NCI-H2107 (cell line): ENCODE data around the gene KIR2DL3.
"Not testable (repeated sequence)": the region's sequence is repeated elsewhere in the genome, so short reads cannot be mapped to it uniquely, and the experiment has no call there.

Source experiments
- DNase-seq: peaks from one replicate; lab custom pipeline; 2025; lab: John Stamatoyannopoulos, UW

Gene KIR2DL3

DNA sequence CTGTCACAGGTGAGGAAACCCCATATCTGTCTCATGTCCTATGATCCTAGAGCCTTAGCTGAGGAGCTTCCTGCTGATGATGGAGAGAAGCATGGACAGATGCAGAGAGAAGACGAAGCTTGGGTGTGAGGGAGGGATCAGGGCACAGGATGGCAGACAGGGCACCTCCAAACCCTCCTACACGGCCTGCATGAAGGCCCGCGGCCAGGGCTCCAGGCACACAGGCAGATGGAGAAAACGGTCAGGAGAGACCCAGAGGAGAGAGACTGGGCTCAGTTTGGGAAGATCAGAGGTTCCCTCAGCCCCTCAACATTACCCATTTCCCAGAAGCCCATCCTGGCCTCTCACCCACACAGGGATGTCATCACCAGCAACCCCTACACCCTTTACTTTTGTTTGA, 5.8 kb downstream of the KIR2DL3 start:
- DNase-seq: not testable (repeated sequence)

DNA sequence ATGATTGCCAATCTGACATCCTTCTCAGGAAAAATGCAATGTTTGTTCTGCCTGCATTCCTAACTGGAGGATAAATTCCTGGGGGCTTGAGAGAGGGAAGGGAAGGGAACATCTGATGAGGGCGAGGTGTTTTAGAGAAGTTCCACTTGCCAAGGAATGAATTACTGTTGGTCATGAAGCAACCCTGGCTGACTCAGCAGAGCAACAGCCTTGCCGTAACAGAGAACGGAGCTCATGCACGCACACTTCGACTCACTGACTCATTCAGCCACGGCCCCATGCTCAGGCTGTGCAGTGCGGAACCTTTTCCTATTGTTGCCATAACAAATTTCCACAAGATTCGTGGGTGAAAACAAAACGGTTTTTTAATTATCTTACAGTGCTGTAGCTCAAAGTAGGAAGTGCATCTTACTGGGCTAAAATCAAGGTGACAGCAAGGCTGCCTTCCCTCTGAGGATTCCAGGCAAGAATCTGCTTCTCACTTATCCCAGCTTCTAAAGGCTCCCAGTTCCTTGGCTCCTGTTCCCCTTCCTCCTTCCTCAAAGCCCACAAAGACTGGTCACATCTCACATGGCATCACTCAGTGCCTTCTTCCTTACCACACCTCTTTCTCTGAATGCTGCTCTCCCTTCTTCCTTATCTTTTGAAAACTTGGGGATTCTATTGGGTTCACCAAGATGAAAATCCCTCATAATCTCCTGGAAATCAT, 9.5 kb downstream of the KIR2DL3 start:
- DNase-seq: not testable (repeated sequence)

DNA sequence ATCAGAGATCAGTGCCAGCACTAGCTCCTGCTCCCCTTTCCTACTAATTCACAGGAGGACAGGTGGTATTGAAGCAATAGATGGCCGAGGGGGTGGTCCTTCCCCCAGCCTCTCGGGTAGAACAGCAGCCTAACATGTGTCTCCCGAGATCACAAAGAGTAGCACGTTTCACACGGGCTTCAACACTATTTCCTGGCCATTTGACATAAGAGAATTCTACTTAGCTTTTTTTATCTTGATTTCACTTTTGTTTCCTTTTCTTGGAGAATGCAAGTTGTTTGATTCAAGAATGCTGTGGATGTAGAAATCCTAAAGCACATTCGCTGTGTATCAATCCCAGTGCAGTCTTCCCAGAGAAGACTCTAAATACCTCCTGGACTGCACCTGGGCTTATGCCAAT, 12.0 kb downstream of the KIR2DL3 start:
- DNase-seq: not testable (repeated sequence)

DNA sequence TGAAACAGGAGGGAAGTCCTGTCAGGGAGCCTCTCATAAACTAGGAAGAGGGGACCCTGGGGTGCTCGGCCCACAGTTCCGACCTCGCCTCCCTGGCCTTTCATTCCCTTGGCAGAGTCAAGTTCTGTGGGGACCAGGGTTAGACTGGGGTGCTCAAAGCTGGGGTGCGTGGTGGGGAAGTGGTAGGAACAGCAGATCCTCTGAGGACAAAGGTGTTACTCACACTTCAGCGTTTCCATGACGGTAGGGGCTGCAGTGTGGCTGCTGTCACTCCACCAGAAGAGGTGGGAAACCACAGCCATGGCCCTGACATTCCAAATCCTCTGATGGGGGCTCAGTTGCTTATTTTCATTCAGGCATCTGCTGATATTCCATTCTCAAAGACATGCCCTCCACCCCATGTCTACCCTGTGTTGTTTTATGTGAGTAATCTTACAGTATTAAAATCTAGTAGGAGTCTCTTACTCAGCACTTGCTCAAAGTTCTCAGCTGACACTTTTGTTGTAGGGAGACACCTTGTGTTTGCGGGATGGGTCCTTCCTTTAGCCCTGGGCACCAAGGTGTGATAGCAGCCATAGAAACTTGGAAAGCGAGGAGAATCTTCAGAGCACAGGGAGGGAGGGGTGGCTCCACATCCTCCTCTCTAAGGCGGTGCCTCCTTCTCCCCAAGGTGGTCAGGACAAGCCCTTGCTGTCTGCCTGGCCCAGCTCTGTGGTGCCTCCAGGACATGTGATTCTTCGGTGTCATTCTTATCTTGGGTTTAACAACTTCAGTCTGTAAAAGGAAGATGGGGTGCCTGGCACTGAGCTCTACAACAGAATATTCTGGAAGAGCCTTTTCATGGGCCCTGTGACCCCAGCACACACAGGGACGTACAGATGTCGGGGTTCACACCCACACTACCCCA, 18.1 kb downstream of the KIR2DL3 start:
- DNase-seq: not testable (repeated sequence)

DNA sequence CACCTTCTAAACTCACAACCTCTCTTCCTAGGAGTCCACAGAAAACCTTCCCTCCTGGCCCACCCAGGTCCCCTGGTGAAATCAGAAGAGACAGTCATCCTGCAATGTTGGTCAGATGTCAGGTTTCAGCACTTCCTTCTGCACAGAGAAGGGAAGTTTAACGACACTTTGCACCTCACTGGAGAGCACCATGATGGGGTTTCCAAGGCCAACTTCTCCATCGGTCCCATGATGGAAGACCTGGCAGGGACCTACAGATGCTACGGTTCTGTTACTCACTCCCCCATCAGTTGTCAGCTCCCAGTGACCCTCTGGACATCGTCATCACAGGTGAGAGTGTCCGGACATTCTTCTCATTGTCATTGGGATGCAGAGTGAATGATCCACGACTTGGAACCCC, 20.3 kb downstream of the KIR2DL3 start:
- DNase-seq: not testable (repeated sequence)

- DNase-seq: not testable (repeated sequence)
Measured at GRCh38 chr19:54764219-54764618, 25.9 kb downstream of the KIR2DL3 start.

DNA sequence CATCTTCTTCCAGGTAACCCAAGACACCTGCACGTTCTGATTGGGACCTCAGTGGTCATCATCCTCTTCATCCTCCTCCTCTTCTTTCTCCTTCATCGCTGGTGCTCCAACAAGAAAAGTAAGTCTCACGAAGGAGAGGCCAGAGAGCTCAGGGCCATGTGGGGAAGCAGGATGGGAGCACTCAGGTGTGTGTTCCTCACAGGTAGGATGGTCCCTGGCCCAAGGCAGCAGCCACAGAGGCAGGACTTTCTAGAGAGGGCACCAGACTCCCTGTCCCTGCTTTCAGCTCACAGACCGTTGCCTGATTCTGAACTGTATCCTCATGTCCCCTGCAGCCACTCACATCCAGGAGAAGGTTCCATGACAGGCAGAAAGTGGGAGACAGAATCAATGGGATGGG, 28.2 kb downstream of the KIR2DL3 start:
- not testable (repeated sequence) for DNase-seq

GRCh38 chr19:54769646-54770045, 31.3 kb downstream of the KIR2DL3 start, which contains the start of gene KIR2DL1:
Gene KIR2DL1 (plus strand): TSS chr19:54769793. CDS start chr19:54769851, 58 bp downstream.
- DNase-seq: not testable (repeated sequence)

GRCh38 chr19:54770511-54770910, 32.2 kb downstream of the KIR2DL3 start:
- not testable (repeated sequence) for DNase-seq

GRCh38 chr19:54771018-54771960, 33.0 kb downstream of the KIR2DL3 start:
- not testable (repeated sequence) for DNase-seq

DNA sequence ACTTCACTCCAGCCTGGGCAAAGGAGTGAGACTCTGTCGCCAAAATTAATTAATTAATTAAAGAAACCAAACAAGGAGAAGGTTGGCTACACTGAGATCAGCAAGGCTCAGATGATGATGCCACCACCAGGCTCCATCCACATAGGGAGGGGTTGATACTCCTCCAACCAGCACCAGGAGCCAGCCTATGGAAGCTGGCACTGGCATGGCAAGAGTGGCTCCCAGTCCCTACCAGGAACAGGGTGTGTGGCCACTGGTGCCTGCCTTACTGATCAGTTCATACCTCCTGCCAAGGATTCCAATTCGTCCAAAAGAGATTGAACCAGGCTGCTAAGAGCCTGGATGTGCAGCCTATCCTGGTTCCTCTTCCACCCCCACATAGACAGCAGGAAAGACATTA, 34.4 kb downstream of the KIR2DL3 start:
- not testable (repeated sequence) for DNase-seq

GRCh38 chr19:54775095-54775815, 36.9 kb downstream of the KIR2DL3 start:
- not testable (repeated sequence) for DNase-seq

GRCh38 chr19:54775830-54776229, 37.5 kb downstream of the KIR2DL3 start:
- DNase-seq: not testable (repeated sequence)

- not testable (repeated sequence) for DNase-seq
Measured at GRCh38 chr19:54777851-54778250, 39.5 kb downstream of the KIR2DL3 start.

DNA sequence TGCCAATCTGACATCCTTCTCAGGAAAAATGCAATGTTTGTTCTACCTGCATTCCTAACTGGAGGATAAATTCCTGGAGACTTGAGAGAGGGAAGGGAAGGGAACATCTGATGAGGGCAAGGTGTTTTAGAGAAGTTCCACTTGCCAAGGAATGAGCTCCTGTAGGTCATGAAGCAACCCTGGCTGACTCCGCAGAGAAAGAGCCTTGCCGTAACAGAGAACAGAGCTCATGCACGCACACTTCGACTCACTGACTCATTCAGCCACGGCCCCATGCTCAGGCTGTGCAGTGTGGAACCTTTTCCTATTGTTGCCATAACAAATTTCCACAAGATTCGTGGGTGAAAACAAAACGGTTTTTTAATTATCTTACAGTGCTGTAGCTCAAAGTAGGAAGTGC, 40.6 kb downstream of the KIR2DL3 start:
- not testable (repeated sequence) for DNase-seq

GRCh38 chr19:54782916-54783315, 44.6 kb downstream of the KIR2DL3 start:
- not testable (repeated sequence) for DNase-seq

GRCh38 chr19:54786091-54786723, 47.9 kb downstream of the KIR2DL3 start:
- DNase-seq: not testable (repeated sequence)

DNA sequence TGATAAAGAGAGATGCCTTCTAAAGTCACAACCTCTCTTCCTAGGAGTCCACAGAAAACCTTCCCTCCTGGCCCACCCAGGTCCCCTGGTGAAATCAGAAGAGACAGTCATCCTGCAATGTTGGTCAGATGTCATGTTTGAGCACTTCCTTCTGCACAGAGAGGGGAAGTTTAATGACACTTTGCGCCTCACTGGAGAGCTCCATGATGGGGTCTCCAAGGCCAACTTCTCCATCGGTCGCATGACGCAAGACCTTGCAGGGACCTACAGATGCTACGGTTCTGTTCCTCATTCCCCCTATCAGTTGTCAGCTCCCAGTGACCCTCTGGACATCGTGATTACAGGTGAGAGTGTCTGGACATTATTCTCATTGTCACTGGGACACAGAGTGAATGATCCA, 49.8 kb downstream of the KIR2DL3 start:
- not testable (repeated sequence) for DNase-seq

- no peak for DNase-seq
Measured at GRCh38 chr19:54790711-54791110, 52.4 kb downstream of the KIR2DL3 start.

GRCh38 chr19:54791476-54791875, 53.2 kb downstream of the KIR2DL3 start:
- DNase-seq: no peak
